HEK293T (cell line): Measurements from ENCODE around the gene MUC5B.

ENCODE experiments used
- CTCF ChIA-PET: fragments of 350-600 bp; formaldehyde crosslinking; extraction: SDS; loops from one replicate; lab custom pipeline; 2021; ENCODE audit warnings: antibody characterized with exemption, inconsistent platforms; lab: Yijun Ruan, JAX
- POLR2A ChIA-PET: fragments of 350-600 bp; formaldehyde crosslinking; extraction: SDS; loops from one replicate; lab custom pipeline; 2020; ENCODE audit warnings: antibody characterized with exemption, inconsistent platforms; lab: Yijun Ruan, JAX
- DNase-seq: peaks from one replicate; pipeline ENCODE4 v3.0.0; 2012; ENCODE audit warnings: mixed read lengths; ENCODE audit errors: extremely low spot score
- ARNT ChIP-seq: fragments of 450-650 bp; IDR thresholded peaks from 2 replicates; pipeline ENCODE4 v1.6.1; 2017; ENCODE audit warnings: mild to moderate bottlenecking
- BHLHE40 ChIP-seq: fragments of 450-650 bp; IDR thresholded peaks from 2 replicates; pipeline ENCODE4 v1.6.1; 2016; ENCODE audit warnings: mild to moderate bottlenecking, moderate library complexity, borderline replicate concordance
- CTBP1 ChIP-seq: fragments of 450-650 bp; IDR thresholded peaks from 2 replicates; pipeline ENCODE4 v1.6.1; 2016; ENCODE audit warnings: borderline replicate concordance
- ELF4 ChIP-seq: fragments of 450-650 bp; IDR thresholded peaks from 2 replicates; pipeline ENCODE4 v1.6.1; 2017; ENCODE audit warnings: antibody characterized with exemption
- FOXA1 ChIP-seq: fragments of 450-650 bp; IDR thresholded peaks from 2 replicates; pipeline ENCODE4 v1.6.1; 2016; ENCODE audit warnings: mild to moderate bottlenecking
- FOXK2 ChIP-seq: fragments of 450-650 bp; IDR thresholded peaks from 2 replicates; pipeline ENCODE4 v1.6.1; 2016; ENCODE audit warnings: mild to moderate bottlenecking
- FOXM1 ChIP-seq: fragments of 450-650 bp; IDR thresholded peaks from 2 replicates; pipeline ENCODE4 v1.6.1; 2017; ENCODE audit warnings: mild to moderate bottlenecking, borderline replicate concordance
- HDGF ChIP-seq: fragments of 450-650 bp; IDR thresholded peaks from 2 replicates; pipeline ENCODE4 v1.6.1; 2017; ENCODE audit warnings: antibody characterized with exemption, borderline replicate concordance
- L3MBTL2 ChIP-seq: fragments of 450-650 bp; conservative IDR thresholded peaks from 2 replicates; pipeline ENCODE4 v1.6.1; 2016; ENCODE audit warnings: mild to moderate bottlenecking
- LEF1 ChIP-seq: fragments of 450-650 bp; IDR thresholded peaks from 2 replicates; pipeline ENCODE4 v1.6.1; 2017; ENCODE audit warnings: mild to moderate bottlenecking, borderline replicate concordance
- NFRKB ChIP-seq: fragments of 450-650 bp; IDR thresholded peaks from 2 replicates; pipeline ENCODE4 v1.6.1; 2016; ENCODE audit warnings: mild to moderate bottlenecking, moderate library complexity
- PKNOX1 ChIP-seq: fragments of 450-650 bp; IDR thresholded peaks from 2 replicates; pipeline ENCODE4 v1.6.1; 2016
- SP1 ChIP-seq: fragments of 450-650 bp; IDR thresholded peaks from 2 replicates; pipeline ENCODE4 v1.6.1; 2017
- SUZ12 ChIP-seq: fragments of 450-650 bp; IDR thresholded peaks from 2 replicates; pipeline ENCODE4 v1.6.1; 2016; ENCODE audit warnings: mild to moderate bottlenecking
- TARDBP ChIP-seq: fragments of 450-650 bp; IDR thresholded peaks from 2 replicates; pipeline ENCODE4 v1.6.1; 2016
- ZNF384 ChIP-seq: fragments of 450-650 bp; IDR thresholded peaks from 2 replicates; pipeline ENCODE4 v1.6.1; 2016

MUC5B gene

GRCh38 chr11:1256257-1257045 lies 33.6 kb downstream of the MUC5B start:
- ChIA-PET POLR2A (no interaction called here), CTCF (no interaction called here)
- no peak for TF ChIP-seq NFRKB
- no peak for TF ChIP-seq LEF1
- no peak for TF ChIP-seq FOXM1
- TF ChIP-seq ARNT: no peak
- TF ChIP-seq PKNOX1: no peak
- no peak for TF ChIP-seq ELF4
- TF ChIP-seq TARDBP: no peak
- no peak for TF ChIP-seq BHLHE40
- TF ChIP-seq ZNF384: no peak
- no peak for DNase-seq

- ChIA-PET CTCF (no interaction called here), POLR2A (no interaction called here)
- DNase-seq: no peak
- TF ChIP-seq ARNT: no peak
- no peak for TF ChIP-seq ELF4
- no peak for TF ChIP-seq SUZ12
- no peak for TF ChIP-seq LEF1
- TF ChIP-seq NFRKB: no peak
- TF ChIP-seq FOXK2: no peak
- TF ChIP-seq CTBP1: no peak
- no peak for TF ChIP-seq L3MBTL2
- no peak for TF ChIP-seq SP1
Measured at GRCh38 chr11:1257366-1257765, 34.5 kb downstream of the MUC5B start.

GRCh38 chr11:1257916-1258315 lies 35.0 kb downstream of the MUC5B start:
- ChIA-PET POLR2A (no interaction called here), CTCF (no interaction called here)
- TF ChIP-seq LEF1 (no peak), PKNOX1 (no peak), L3MBTL2 (no peak), ARNT (no peak), BHLHE40 (no peak), CTBP1 (no peak), SUZ12 (no peak), HDGF (no peak), FOXA1 (no peak), ZNF384 (no peak)
- DNase-seq: no peak

- no peak for TF ChIP-seq SP1
- no peak for TF ChIP-seq SUZ12
- no peak for TF ChIP-seq NFRKB
- no peak for TF ChIP-seq HDGF
- TF ChIP-seq LEF1: no peak
- TF ChIP-seq TARDBP: no peak
- TF ChIP-seq PKNOX1: no peak
- no peak for TF ChIP-seq FOXK2
- TF ChIP-seq BHLHE40: no peak
- TF ChIP-seq ZNF384: no peak
- no peak for TF ChIP-seq ELF4
- TF ChIP-seq CTBP1: no peak
- TF ChIP-seq ARNT: no peak
- TF ChIP-seq FOXA1: no peak
- no peak for TF ChIP-seq L3MBTL2
- ChIA-PET CTCF (no interaction called here), POLR2A (no interaction called here)
- DNase-seq: no peak
Measured at GRCh38 chr11:1258401-1259075, 35.7 kb downstream of the MUC5B start.

GRCh38 chr11:1259076-1259461 lies 36.2 kb downstream of the MUC5B start:
- ChIA-PET CTCF (no interaction called here), POLR2A (no interaction called here)
- no peak for DNase-seq
- TF ChIP-seq FOXA1 (no peak), FOXM1 (no peak), FOXK2 (no peak), TARDBP (no peak), CTBP1 (no peak), LEF1 (no peak), ELF4 (no peak), NFRKB (no peak), ZNF384 (no peak), BHLHE40 (no peak), ARNT (no peak), HDGF (no peak), L3MBTL2 (no peak), SP1 (no peak), SUZ12 (no peak)

- ChIA-PET POLR2A (no interaction called here), CTCF (no interaction called here)
- TF ChIP-seq ZNF384 (no peak), SP1 (no peak), PKNOX1 (no peak), TARDBP (no peak), CTBP1 (no peak), FOXM1 (no peak), L3MBTL2 (no peak), HDGF (no peak), NFRKB (no peak), FOXA1 (no peak), ELF4 (no peak)
- no peak for DNase-seq
Measured at GRCh38 chr11:1259561-1259960, 36.7 kb downstream of the MUC5B start.
